IMR-90 (cell line): ENCODE measurements around the gene KCNMA1. TPM values are rescaled to one million over a fixed set of nuclear protein-coding genes. Genes with fewer than 3 reads are reported as not detected.
A peak's percentile ranks its signal among the peaks of the same experiment; 100 is the strongest.

ENCODE experiments used
- ATAC-seq: fragments of 200-7000 bp; cut with Tn5 transposase; 2 replicates; pipeline ENCODE4 v1.9.1; 2020; ENCODE audit warnings: low read depth, mild to moderate bottlenecking, moderate library complexity
- BruUV-seq: library from RNA; stranded (reverse); fragments of 400-500 nt; replicated peaks from 2 replicates; lab custom pipeline; 2021; lab: Mats Ljungman, UMichigan
- CTCF ChIA-PET: fragments of 300-600 bp; formaldehyde crosslinking; extraction: SDS; loops from one replicate; lab custom pipeline; 2021; ENCODE audit warnings: antibody characterized with exemption; lab: Yijun Ruan, JAX
- POLR2A ChIA-PET: fragments of 300-600 bp; sonication (Branson Sonifier 250); formaldehyde crosslinking; loops from one replicate; lab custom pipeline; 2022; ENCODE audit warnings: antibody characterized with exemption; ENCODE audit not compliant: unreplicated experiment; lab: Charles Lee
- DNase-seq: peaks from one replicate; pipeline ENCODE4 v3.0.0; 2013
- H2AFZ ChIP-seq: replicated peaks from 2 replicates; pipeline ENCODE3; 2013; ENCODE audit warnings: low read length, mild to moderate bottlenecking; ENCODE audit not compliant: poor library complexity
- H2AK5ac ChIP-seq: 2 replicates; pipeline ENCODE4 v1.6.1; 2013; ENCODE audit warnings: low read depth, low read length, inconsistent platforms
- H2AK9ac ChIP-seq: replicated peaks from 2 replicates; pipeline ENCODE3; 2013; ENCODE audit warnings: mild to moderate bottlenecking, low read depth, low read length, moderate library complexity; ENCODE audit not compliant: poor library complexity
- H2BK120ac ChIP-seq: 2 replicates; pipeline ENCODE4 v1.6.1; 2013; ENCODE audit warnings: low read depth, low read length, inconsistent platforms
- H2BK15ac ChIP-seq: 3 replicates; pipeline ENCODE4 v1.6.1; 2013; ENCODE audit warnings: low read depth, low read length, inconsistent platforms
- H2BK20ac ChIP-seq: 2 replicates; pipeline ENCODE4 v1.6.1; 2013; ENCODE audit warnings: low read depth, mild to moderate bottlenecking, inconsistent platforms, low read length, moderate library complexity
- H2BK5ac ChIP-seq: 2 replicates; pipeline ENCODE4 v1.6.1; 2013; ENCODE audit warnings: mild to moderate bottlenecking, low read depth, low read length, inconsistent platforms; ENCODE audit not compliant: poor library complexity, severe bottlenecking
- H3K14ac ChIP-seq: replicated peaks from 2 replicates; pipeline ENCODE4 v1.6.1; 2013; ENCODE audit warnings: low read depth, low read length, inconsistent platforms
- H3K18ac ChIP-seq: 2 replicates; pipeline ENCODE4 v1.6.1; 2013; ENCODE audit warnings: low read depth, low read length, control low read depth
- H3K23ac ChIP-seq: 2 replicates; pipeline ENCODE4 v1.6.1; 2013; ENCODE audit warnings: low read depth, low read length, inconsistent platforms
- H3K27ac ChIP-seq: 2 replicates; pipeline ENCODE4 v1.5.1; 2013; ENCODE audit warnings: mild to moderate bottlenecking, control low read depth, low read length; ENCODE audit not compliant: insufficient read depth
- H3K27me3 ChIP-seq: 2 replicates; pipeline ENCODE4 v1.6.1; 2013; ENCODE audit warnings: low read length; ENCODE audit not compliant: control insufficient read depth, insufficient read depth
- H3K36me3 ChIP-seq: 2 replicates; pipeline ENCODE4 v1.6.1; 2013; ENCODE audit warnings: low read length, mixed read lengths; ENCODE audit not compliant: control insufficient read depth, insufficient read depth
- H3K4ac ChIP-seq: 2 replicates; pipeline ENCODE4 v1.6.1; 2013; ENCODE audit warnings: low read depth, low read length, inconsistent platforms
- H3K4me1 ChIP-seq: 2 replicates; pipeline ENCODE4 v1.6.1; 2013; ENCODE audit warnings: low read length, mixed read lengths; ENCODE audit not compliant: control insufficient read depth, insufficient read depth
- H3K4me2 ChIP-seq: 2 replicates; pipeline ENCODE4 v1.6.1; 2013; ENCODE audit warnings: low read depth, mild to moderate bottlenecking, control low read depth, low read length, moderate library complexity
- H3K4me3 ChIP-seq: 2 replicates; pipeline ENCODE4 v1.5.1; 2013; ENCODE audit warnings: low read depth, mild to moderate bottlenecking, control low read depth, low read length, moderate library complexity; ENCODE audit not compliant: insufficient read depth
- H3K56ac ChIP-seq: 2 replicates; pipeline ENCODE4 v1.6.1; 2013; ENCODE audit warnings: low read length, inconsistent platforms; ENCODE audit not compliant: insufficient read depth; ENCODE audit errors: extremely low read depth
- H3K79me1 ChIP-seq, 2 experiments: 2 replicates each; pipeline ENCODE4 v1.6.1; 2013; ENCODE audit warnings: low read length in 2 of 2, inconsistent platforms in 1 of 2, low read depth in 1 of 2
- H3K9ac ChIP-seq: 2 replicates; pipeline ENCODE4 v1.6.1; 2013; ENCODE audit warnings: low read depth, low read length, control low read depth
- H3K9me1 ChIP-seq: 2 replicates; pipeline ENCODE4 v1.6.1; 2013; ENCODE audit warnings: low read length, inconsistent platforms; ENCODE audit not compliant: insufficient read depth
- H3K9me3 ChIP-seq: 2 replicates; pipeline ENCODE4 v1.6.1; 2013; ENCODE audit warnings: low read length; ENCODE audit not compliant: control insufficient read depth, insufficient read depth
- H4K20me1 ChIP-seq: 2 replicates; pipeline ENCODE4 v1.6.1; 2013; ENCODE audit warnings: low read length, inconsistent platforms; ENCODE audit not compliant: insufficient read depth
- H4K5ac ChIP-seq: 2 replicates; pipeline ENCODE4 v1.6.1; 2013; ENCODE audit warnings: mild to moderate bottlenecking, low read depth, low read length, control low read depth
- H4K8ac ChIP-seq, 2 experiments: 2 replicates each; pipeline ENCODE4 v1.6.1; 2013; ENCODE audit warnings: low read depth in 2 of 2, low read length in 2 of 2, control low read depth in 1 of 2, inconsistent platforms in 1 of 2
- H4K91ac ChIP-seq: 2 replicates; pipeline ENCODE4 v1.6.1; 2013; ENCODE audit warnings: low read depth, low read length, inconsistent platforms; ENCODE audit not compliant: insufficient read depth
- BHLHE40 ChIP-seq: fragments of 150-350 bp; IDR thresholded peaks from 2 replicates; pipeline ENCODE4 v1.6.1; 2016; ENCODE audit warnings: mild to moderate bottlenecking, low read depth, low read length
- CTCF ChIP-seq: conservative IDR thresholded peaks from 2 replicates; pipeline ENCODE4 v1.5.1; 2012; ENCODE audit warnings: mild to moderate bottlenecking, low read depth, low read length, improper control_type of control experiment
- MAFK ChIP-seq: IDR thresholded peaks from 2 replicates; pipeline ENCODE4 v1.6.1; 2012; ENCODE audit warnings: low read depth, low read length, improper control_type of control experiment
- MAZ ChIP-seq: IDR thresholded peaks from 2 replicates; pipeline ENCODE4 v1.6.1; 2012; ENCODE audit warnings: low read depth, mild to moderate bottlenecking, low read length, improper control_type of control experiment, moderate library complexity, borderline replicate concordance
- POLR2A ChIP-seq: IDR thresholded peaks from 2 replicates; pipeline ENCODE4 v1.6.1; 2012; ENCODE audit warnings: mild to moderate bottlenecking, low read depth, low read length
- RAD21 ChIP-seq: IDR thresholded peaks from 2 replicates; pipeline ENCODE4 v1.6.1; 2012; ENCODE audit warnings: low read length, improper control_type of control experiment
- WGBS, 2 experiments: methylation state at CpG; one replicate each; pipeline versions ENCODE4 v1.1.5 to v1.1.7; 2013; ENCODE audit warnings: missing lambda C conversion rate in 2 of 2; ENCODE audit not compliant: insufficient read length in 1 of 2; ENCODE audit errors: extremely low coverage in 2 of 2; 5-methylcytosine and 5-hydroxymethylcytosine counted together
- dilution Hi-C: fragments of 300-500 bp; cut with HindIII; formaldehyde crosslinking; loops from one replicate; pipeline ENCODE4 v1.14.3; 2018; ENCODE audit warnings: low sequenced_read_pairs; ENCODE audit not compliant: unreplicated experiment
- in situ Hi-C: fragments of 300-500 bp; cut with MboI; formaldehyde crosslinking; loops from 3 replicates; pipeline ENCODE4 v1.14.3; 2019; ENCODE audit warnings: low sequenced_read_pairs, inconsistent platforms, mixed read lengths
- intact Hi-C: fragments of 100-400 bp; cut with micrococcal nuclease; formaldehyde crosslinking; loops from 2 replicates; pipeline ENCODE4 v1.10.0; 2022
- polyA plus RNA-seq, 3 experiments: library from polyadenylated mRNA; depleted of rRNA; stranded (reverse); fragments of >200 nt; gene quantifications; 2 replicates each; pipeline ENCODE4 v1.2.3, GENCODE V29; 2012; ENCODE audit warnings: low replicate concordance in 1 of 3
- total RNA-seq: library from RNA; depleted of rRNA; stranded (reverse); fragments of >200 nt; gene quantifications from 2 replicates; pipeline ENCODE4 v1.2.3, GENCODE V29; 2012
- TF ChIP-seq, protein P1 (sequence below): fragments of 150-350 bp; IDR thresholded peaks from 2 replicates; pipeline ENCODE4 v1.6.1; 2016; ENCODE audit warnings: low read depth, mild to moderate bottlenecking, low read length, moderate library complexity, borderline replicate concordance

Gene KCNMA1
- total and polyA plus RNA-seq, 2 of the 4 experiments (the other 2 are of a cell fraction) = 25.6 to 29.6 TPM

DNA sequence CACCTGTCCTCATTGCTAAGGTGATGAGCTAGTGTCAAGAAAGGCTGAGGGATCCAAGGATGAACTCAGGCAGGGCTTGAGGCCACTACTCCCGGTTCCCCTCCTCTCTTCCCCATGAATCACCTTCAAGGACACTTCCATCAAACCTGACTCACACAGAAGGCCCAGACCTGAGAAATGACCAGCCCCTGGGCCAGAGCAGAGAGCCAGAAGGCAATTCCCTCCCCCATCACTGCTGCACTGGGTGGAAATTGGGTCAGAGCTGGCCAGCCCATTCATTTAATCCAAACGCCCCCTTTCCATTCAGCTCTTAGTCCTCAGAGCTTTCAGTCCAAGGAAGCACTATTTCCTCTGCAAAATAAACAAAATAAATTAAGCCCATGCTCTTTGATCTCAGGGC lies 182.0 kb downstream of the KCNMA1 start:
- H3K79me1 ChIP-seq = no peaks in the 10 kb centered on the region; a peak in 1 of 4 replicates
- H4K5ac ChIP-seq = no peak overlapping the region
- no peaks in the 10 kb centered on the region for H3K9me3 ChIP-seq
- H4K91ac ChIP-seq = no peak overlapping the region
- peaks cover 5% of the 10 kb centered on the region; the same call in 1 of the 2 replicates for H3K4me1 ChIP-seq
- no peaks in the 10 kb centered on the region for H4K20me1 ChIP-seq
- no peak overlapping the region for H2AK5ac ChIP-seq
- intact Hi-C loops = no loop called here
- H2AK9ac ChIP-seq = no peak overlapping the region
- ChIA-PET CTCF (no interaction called here), POLR2A (no interaction called here)
- no peak overlapping the region for H3K23ac ChIP-seq
- no peak overlapping the region for H2BK15ac ChIP-seq
- no peak overlapping the region for H3K56ac ChIP-seq
- H3K36me3 ChIP-seq = no peaks in the 10 kb centered on the region
- in situ Hi-C loops = no loop called here
- no peak overlapping the region for H3K9ac ChIP-seq
- no TSS peak for BruUV-seq
- DNase-seq (peak; percentile 43), ATAC-seq (peak; percentile 44; the same call in 1 of the 2 replicates)
- no peak overlapping the region for H2AFZ ChIP-seq
- H3K18ac ChIP-seq = no peak overlapping the region
- H3K4ac ChIP-seq = no peak overlapping the region
- H3K4me2 ChIP-seq = no peak overlapping the region
- H4K8ac ChIP-seq = no peak overlapping the region
- no peak for TF ChIP-seq BHLHE40
- TF ChIP-seq POLR2A = no peak
- no peak for TF ChIP-seq MAFK
- no peak for TF ChIP-seq MAZ
- TF ChIP-seq CTCF = no peak
- no peak for TF ChIP-seq RAD21
- TF ChIP-seq, protein P1, sequence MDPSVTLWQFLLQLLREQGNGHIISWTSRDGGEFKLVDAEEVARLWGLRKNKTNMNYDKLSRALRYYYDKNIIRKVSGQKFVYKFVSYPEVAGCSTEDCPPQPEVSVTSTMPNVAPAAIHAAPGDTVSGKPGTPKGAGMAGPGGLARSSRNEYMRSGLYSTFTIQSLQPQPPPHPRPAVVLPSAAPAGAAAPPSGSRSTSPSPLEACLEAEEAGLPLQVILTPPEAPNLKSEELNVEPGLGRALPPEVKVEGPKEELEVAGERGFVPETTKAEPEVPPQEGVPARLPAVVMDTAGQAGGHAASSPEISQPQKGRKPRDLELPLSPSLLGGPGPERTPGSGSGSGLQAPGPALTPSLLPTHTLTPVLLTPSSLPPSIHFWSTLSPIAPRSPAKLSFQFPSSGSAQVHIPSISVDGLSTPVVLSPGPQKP = no peak
- no peak overlapping the region for H3K4me3 ChIP-seq
- peaks cover 3% of the 10 kb centered on the region; the same call in 1 of the 2 replicates for H3K9me1 ChIP-seq
- dilution Hi-C loops = no loop called here
- H2BK5ac ChIP-seq = no peak overlapping the region
- H3K27ac ChIP-seq = no peak overlapping the region
- no peaks in the 10 kb centered on the region for H3K27me3 ChIP-seq
- H2BK20ac ChIP-seq = no peak overlapping the region
- no peak overlapping the region for H2BK120ac ChIP-seq
- whole genome bisulfite sequencing, 2 experiments = no CpG with 5 or more reads among the region's 2 CpGs
- 0 out of 2 replicates have a peak overlapping the region, but pooled peaks have one; percentile 12 for H3K14ac ChIP-seq
